Ishikawa (cell line): ENCODE results near the gene RAPSN.

Experiments used
- CEBPB ChIP-seq: IDR thresholded peaks from 2 replicates; pipeline ENCODE4 v1.6.1; 2012
- CREB1 ChIP-seq: IDR thresholded peaks from 2 replicates; pipeline ENCODE4 v1.6.1; 2012; ENCODE audit warnings: low read depth
- EP300 ChIP-seq: IDR thresholded peaks from 2 replicates; pipeline ENCODE4 v1.6.1; 2012; ENCODE audit warnings: borderline replicate concordance
- FOXM1 ChIP-seq: IDR thresholded peaks from 2 replicates; pipeline ENCODE4 v1.6.1; 2012; ENCODE audit warnings: low read depth, borderline replicate concordance
- NFIC ChIP-seq: IDR thresholded peaks from 2 replicates; pipeline ENCODE4 v1.6.1; 2012
- RAD21 ChIP-seq: IDR thresholded peaks from 2 replicates; pipeline ENCODE4 v1.6.1; 2012; ENCODE audit warnings: low read depth
- TAF1 ChIP-seq: IDR thresholded peaks from 2 replicates; pipeline ENCODE4 v1.6.1; 2012; ENCODE audit warnings: low read depth, mild to moderate bottlenecking
- TEAD4 ChIP-seq: IDR thresholded peaks from 2 replicates; pipeline ENCODE4 v1.6.1; 2012
- ZBTB7A ChIP-seq: IDR thresholded peaks from 2 replicates; pipeline ENCODE4 v1.6.1; 2012; ENCODE audit warnings: low read depth
- TF ChIP-seq, protein P1 (sequence below): IDR thresholded peaks from 2 replicates; pipeline ENCODE4 v1.6.1; 2012
- TF ChIP-seq, protein P2 (sequence below): IDR thresholded peaks from 2 replicates; pipeline ENCODE4 v1.6.1; 2012

DNA sequence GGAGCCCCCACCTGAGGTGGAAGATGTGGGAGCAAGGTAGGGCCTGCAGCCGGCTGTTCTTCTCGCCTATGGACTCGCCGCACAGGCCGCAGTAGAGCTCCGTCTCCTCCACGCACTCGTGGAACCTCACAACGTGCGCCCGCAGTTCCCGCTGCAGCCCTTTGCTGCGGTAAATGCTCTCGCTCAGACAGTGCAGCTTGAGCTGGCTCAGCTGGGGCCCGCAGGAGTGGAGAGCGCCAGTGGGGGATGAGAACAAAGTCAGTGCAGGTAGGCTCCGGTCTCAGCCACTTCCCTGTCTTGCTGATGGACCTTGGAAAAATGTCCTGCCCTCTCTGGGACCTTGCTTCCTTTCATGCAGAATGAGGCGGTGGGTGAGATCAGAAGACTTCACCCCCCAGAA is 10.2 kb downstream of the RAPSN start:
- TF ChIP-seq EP300, result no peak
- TF ChIP-seq TEAD4, result no peak
- TF ChIP-seq, protein P1, sequence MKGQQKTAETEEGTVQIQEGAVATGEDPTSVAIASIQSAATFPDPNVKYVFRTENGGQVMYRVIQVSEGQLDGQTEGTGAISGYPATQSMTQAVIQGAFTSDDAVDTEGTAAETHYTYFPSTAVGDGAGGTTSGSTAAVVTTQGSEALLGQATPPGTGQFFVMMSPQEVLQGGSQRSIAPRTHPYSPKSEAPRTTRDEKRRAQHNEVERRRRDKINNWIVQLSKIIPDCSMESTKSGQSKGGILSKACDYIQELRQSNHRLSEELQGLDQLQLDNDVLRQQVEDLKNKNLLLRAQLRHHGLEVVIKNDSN, result no peak
- TF ChIP-seq RAD21, result no peak
- TF ChIP-seq CEBPB, result no peak
- TF ChIP-seq ZBTB7A, result no peak
- TF ChIP-seq NFIC, result no peak
- TF ChIP-seq TAF1, result no peak
- TF ChIP-seq, protein P2, sequence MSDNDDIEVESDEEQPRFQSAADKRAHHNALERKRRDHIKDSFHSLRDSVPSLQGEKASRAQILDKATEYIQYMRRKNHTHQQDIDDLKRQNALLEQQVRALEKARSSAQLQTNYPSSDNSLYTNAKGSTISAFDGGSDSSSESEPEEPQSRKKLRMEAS, result no peak
- TF ChIP-seq CREB1, result no peak
- no peak for TF ChIP-seq FOXM1
